ENCODE results near the gene FEN1. TPM values are rescaled to one million over a fixed set of nuclear protein-coding genes. Genes with fewer than 3 reads are reported as not detected.

FEN1 gene
- total RNA-seq, 1 donor from 2014 or later, result 147 TPM

- Mint-ChIP-seq H3K4me3 (peak overlapping the region; percentile 95), H3K9me3 (no peaks in the 10 kb centered on the region), H3K27ac (peak overlapping the region; percentile 93), H3K27me3 (ENCODE audit: insufficient read depth) (no peaks in the 10 kb centered on the region), H3K36me3 (ENCODE audit: low read depth) (peaks cover 31% of the 10 kb centered on the region), H3K4me1 (ENCODE audit: low read depth) (peaks cover 24% of the 10 kb centered on the region)
- intact Hi-C loops (cut with micrococcal nuclease), result loop anchor here (1.0 to 5.0 kb wide), 5 partner anchors 18 to 838 kb away; partner anchors contain the start of genes FEN1, FTH1, LRRC10B and TMEM258
- peak; percentile 79 for DNase-seq (ENCODE audit: low spot score)
Measured at GRCh38 chr11:61814958-61815789, 22.5 kb downstream of the FEN1 start.

- peak; percentile 58 for DNase-seq (ENCODE audit: low spot score)
- no peaks in the 10 kb centered on the region for H3K27me3 Mint-ChIP-seq (ENCODE audit: insufficient read depth)
- H3K9me3 Mint-ChIP-seq, result no peaks in the 10 kb centered on the region
- H3K36me3 Mint-ChIP-seq (ENCODE audit: low read depth), result peaks cover 27% of the 10 kb centered on the region
- peak overlapping the region; percentile 97 for H3K27ac Mint-ChIP-seq
- intact Hi-C loops (cut with micrococcal nuclease), result loop anchor here (1.0 to 5.0 kb wide), 6 partner anchors 18 to 839 kb away; partner anchors contain the start of genes FEN1, FTH1, LRRC10B and TMEM258
- H3K4me1 Mint-ChIP-seq (ENCODE audit: low read depth), result peaks cover 24% of the 10 kb centered on the region
- peak overlapping the region; percentile 95 for H3K4me3 Mint-ChIP-seq
Measured at GRCh38 chr11:61815790-61816735, 23.4 kb downstream of the FEN1 start.

- intact Hi-C loops (cut with micrococcal nuclease), result loop anchor here (1.0 to 5.0 kb wide), 5 partner anchors 10 to 840 kb away; partner anchors contain the start of genes FTH1 and LRRC10B
- H3K4me3 Mint-ChIP-seq, result peak within 1 kb of the TSS; percentile 95
- no peaks in the 10 kb centered on the region for H3K27me3 Mint-ChIP-seq (ENCODE audit: insufficient read depth)
- peaks cover 22% of the 10 kb centered on the region for H3K4me1 Mint-ChIP-seq (ENCODE audit: low read depth)
- peaks cover 24% of the 10 kb centered on the region for H3K36me3 Mint-ChIP-seq (ENCODE audit: low read depth)
- H3K9me3 Mint-ChIP-seq, result no peaks in the 10 kb centered on the region
- peak within 1 kb of the TSS; percentile 97 for H3K27ac Mint-ChIP-seq
- peak; percentile 83 for DNase-seq (ENCODE audit: low spot score)
Measured at GRCh38 chr11:61816736-61817455, 24.2 kb downstream of the FEN1 start, which contains the start of gene FADS1. TSS of gene FADS1 (minus strand) at chr11:61817003. CDS start at chr11:61816929, 74 bp downstream.

GRCh38 chr11:61817471-61818202 is 24.9 kb downstream of the FEN1 start:
- Mint-ChIP-seq H3K4me3 (peak overlapping the region; percentile 85), H3K4me1 (ENCODE audit: low read depth) (peaks cover 16% of the 10 kb centered on the region), H3K27me3 (ENCODE audit: insufficient read depth) (no peaks in the 10 kb centered on the region), H3K36me3 (ENCODE audit: low read depth) (peaks cover 18% of the 10 kb centered on the region), H3K27ac (peak overlapping the region; percentile 36), H3K9me3 (no peaks in the 10 kb centered on the region)
- DNase-seq (ENCODE audit: low spot score), result no peak
- intact Hi-C loops (cut with micrococcal nuclease), result loop anchor here (1.0 to 5.0 kb wide), 4 partner anchors 10 to 840 kb away; partner anchors contain the start of genes FTH1 and LRRC10B

GRCh38 chr11:61820174-61820573 is 27.5 kb downstream of the FEN1 start:
- peaks cover 2% of the 10 kb centered on the region for H3K36me3 Mint-ChIP-seq (ENCODE audit: low read depth)
- H3K4me3 Mint-ChIP-seq, result no peak overlapping the region
- no peaks in the 10 kb centered on the region for H3K9me3 Mint-ChIP-seq
- no peaks in the 10 kb centered on the region for H3K27me3 Mint-ChIP-seq (ENCODE audit: insufficient read depth)
- H3K27ac Mint-ChIP-seq, result no peak overlapping the region
- H3K4me1 Mint-ChIP-seq (ENCODE audit: low read depth), result peaks cover 2% of the 10 kb centered on the region
- no peak for DNase-seq (ENCODE audit: low spot score)
- intact Hi-C loops (cut with micrococcal nuclease), result no loop called here

GRCh38 chr11:61826930-61827570 is 34.3 kb downstream of the FEN1 start:
- Mint-ChIP-seq H3K4me3 (peak overlapping the region; percentile 93), H3K36me3 (ENCODE audit: low read depth) (peaks cover 7% of the 10 kb centered on the region), H3K27ac (peak overlapping the region; percentile 91), H3K27me3 (ENCODE audit: insufficient read depth) (no peaks in the 10 kb centered on the region), H3K9me3 (no peaks in the 10 kb centered on the region), H3K4me1 (ENCODE audit: low read depth) (peaks cover 42% of the 10 kb centered on the region)
- intact Hi-C loops (cut with micrococcal nuclease), result loop anchor here (1.0 to 5.0 kb wide), 4 partner anchors 10 to 1015 kb away; partner anchors contain the start of genes FADS1, FADS3, FEN1 and TMEM258
- no peak for DNase-seq (ENCODE audit: low spot score)

- Mint-ChIP-seq H3K4me1 (ENCODE audit: low read depth) (peaks cover 50% of the 10 kb centered on the region), H3K27me3 (ENCODE audit: insufficient read depth) (no peaks in the 10 kb centered on the region), H3K36me3 (ENCODE audit: low read depth) (peaks cover 7% of the 10 kb centered on the region), H3K4me3 (peak within 1 kb of the TSS; percentile 93), H3K27ac (peak within 1 kb of the TSS; percentile 96), H3K9me3 (no peaks in the 10 kb centered on the region)
- intact Hi-C loops (cut with micrococcal nuclease), result loop anchor here (1.0 to 5.0 kb wide), 6 partner anchors 10 to 1015 kb away; partner anchors contain the start of genes FADS1, FADS3, FEN1 and FTH1
- peak; percentile 91 for DNase-seq (ENCODE audit: low spot score)
Measured at GRCh38 chr11:61827571-61828378, 35.1 kb downstream of the FEN1 start, which contains the start of gene FADS2. TSS of gene FADS2 (plus strand) at chr11:61828300. CDS start at chr11:61828391, 91 bp downstream.

- Mint-ChIP-seq H3K4me3 (peak overlapping the region; percentile 93), H3K27ac (peak overlapping the region; percentile 96), H3K36me3 (ENCODE audit: low read depth) (peaks cover 7% of the 10 kb centered on the region), H3K27me3 (ENCODE audit: insufficient read depth) (no peaks in the 10 kb centered on the region), H3K9me3 (no peaks in the 10 kb centered on the region), H3K4me1 (ENCODE audit: low read depth) (peaks cover 55% of the 10 kb centered on the region)
- intact Hi-C loops (cut with micrococcal nuclease), result loop anchor here (1.0 to 5.0 kb wide), 3 partner anchors 138 to 1014 kb away; partner anchors contain the start of gene FTH1
- no peak for DNase-seq (ENCODE audit: low spot score)
Measured at GRCh38 chr11:61828379-61828628, 35.6 kb downstream of the FEN1 start.

GRCh38 chr11:61828629-61829407 is 36.1 kb downstream of the FEN1 start:
- H3K27ac Mint-ChIP-seq, result peak overlapping the region; percentile 96
- H3K9me3 Mint-ChIP-seq, result no peaks in the 10 kb centered on the region
- intact Hi-C loops (cut with micrococcal nuclease), result loop anchor here (1.0 to 5.0 kb wide), 3 partner anchors 138 to 1013 kb away; partner anchors contain the start of gene FTH1
- H3K27me3 Mint-ChIP-seq (ENCODE audit: insufficient read depth), result no peaks in the 10 kb centered on the region
- H3K4me1 Mint-ChIP-seq (ENCODE audit: low read depth), result peaks cover 60% of the 10 kb centered on the region
- H3K4me3 Mint-ChIP-seq, result peak overlapping the region; percentile 93
- peaks cover 9% of the 10 kb centered on the region for H3K36me3 Mint-ChIP-seq (ENCODE audit: low read depth)
- DNase-seq (ENCODE audit: low spot score), result peak; percentile 57

- Mint-ChIP-seq H3K36me3 (ENCODE audit: low read depth) (peaks cover 11% of the 10 kb centered on the region), H3K4me3 (peak overlapping the region; percentile 93), H3K27ac (peak overlapping the region; percentile 83), H3K9me3 (no peaks in the 10 kb centered on the region), H3K4me1 (ENCODE audit: low read depth) (peaks cover 70% of the 10 kb centered on the region), H3K27me3 (ENCODE audit: insufficient read depth) (no peaks in the 10 kb centered on the region)
- intact Hi-C loops (cut with micrococcal nuclease), result loop anchor here (2.0 to 5.0 kb wide), 2 partner anchors 137 to 1012 kb away; partner anchors contain the start of gene FTH1
- DNase-seq (ENCODE audit: low spot score), result no peak
Measured at GRCh38 chr11:61829806-61830205, 37.1 kb downstream of the FEN1 start.
